Astrocyte (in vitro differentiated cells and primary cell): ENCODE results near the gene ATL2. TPM values are rescaled to one million over a fixed set of nuclear protein-coding genes. Genes with fewer than 3 reads are reported as not detected.

ENCODE experiments used
- DNase-seq: peaks from one replicate; pipeline ENCODE4 v3.0.0-alpha.2; 2010; ENCODE audit warnings: low read depth
- FAIRE-seq: peaks from 2 replicates; lab custom pipeline; 2011; peaks lifted over from hg19 to GRCh38; lab: Jason Lieb, UNC
- H2AFZ ChIP-seq: 2 replicates; pipeline ENCODE4 v1.6.0; 2012; ENCODE audit warnings: low read depth, low read length, inconsistent platforms
- H3K27ac ChIP-seq: 2 replicates; pipeline ENCODE4 v1.5.1; 2011; ENCODE audit warnings: low read depth, low read length, inconsistent platforms
- H3K27me3 ChIP-seq: 2 replicates; pipeline ENCODE4 v1.6.0; 2011; ENCODE audit warnings: low read length, inconsistent platforms; ENCODE audit not compliant: insufficient read depth
- H3K36me3 ChIP-seq: 2 replicates; pipeline ENCODE4 v1.5.1; 2011; ENCODE audit warnings: low read length, inconsistent platforms; ENCODE audit not compliant: insufficient read depth
- H3K4me1 ChIP-seq: 2 replicates; pipeline ENCODE4 v1.5.1; 2011; ENCODE audit warnings: low read length, inconsistent platforms; ENCODE audit not compliant: insufficient read depth
- H3K4me2 ChIP-seq: 2 replicates; pipeline ENCODE4 v1.6.0; 2012; ENCODE audit warnings: low read length, inconsistent platforms
- H3K4me3 ChIP-seq: 2 replicates; pipeline ENCODE4 v1.5.1; 2011; ENCODE audit warnings: low read depth, mild to moderate bottlenecking, low read length, inconsistent platforms; ENCODE audit not compliant: insufficient read depth
- H3K79me2 ChIP-seq: 2 replicates; pipeline ENCODE4 v1.6.0; 2012; ENCODE audit warnings: mild to moderate bottlenecking, low read length, inconsistent platforms; ENCODE audit not compliant: insufficient read depth
- H3K9ac ChIP-seq: 2 replicates; pipeline ENCODE4 v1.6.0; 2012; ENCODE audit warnings: mild to moderate bottlenecking, low read length, inconsistent platforms
- H3K9me3 ChIP-seq: 2 replicates; pipeline ENCODE4 v1.5.1; 2012; ENCODE audit warnings: low read depth, mild to moderate bottlenecking, low read length, inconsistent platforms; ENCODE audit not compliant: insufficient read depth
- H4K20me1 ChIP-seq: 2 replicates; pipeline ENCODE4 v1.6.0; 2012; ENCODE audit warnings: low read length, inconsistent platforms; ENCODE audit not compliant: insufficient read depth
- H3K27ac Mint-ChIP-seq: one replicate; pipeline ENCODE4 v1.8.0; 2021; ENCODE audit warnings: mild to moderate bottlenecking, mixed read lengths; ENCODE audit not compliant: unreplicated experiment
- H3K27me3 Mint-ChIP-seq: one replicate; pipeline ENCODE4 v1.8.0; 2021; ENCODE audit warnings: low read depth, mixed read lengths; ENCODE audit not compliant: unreplicated experiment
- H3K36me3 Mint-ChIP-seq: one replicate; pipeline ENCODE4 v1.8.0; 2021; ENCODE audit warnings: low read depth, mixed read lengths; ENCODE audit not compliant: unreplicated experiment
- H3K4me1 Mint-ChIP-seq: one replicate; pipeline ENCODE4 v1.8.0; 2021; ENCODE audit warnings: low read depth, mixed read lengths; ENCODE audit not compliant: unreplicated experiment
- H3K4me3 Mint-ChIP-seq: one replicate; pipeline ENCODE4 v1.8.0; 2021; ENCODE audit warnings: mild to moderate bottlenecking, moderate library complexity, mixed read lengths; ENCODE audit not compliant: unreplicated experiment
- H3K9me3 Mint-ChIP-seq: one replicate; pipeline ENCODE4 v1.8.0; 2021; ENCODE audit warnings: mild to moderate bottlenecking, mixed read lengths; ENCODE audit not compliant: unreplicated experiment
- EZH2 ChIP-seq: IDR thresholded peaks from 2 replicates; pipeline ENCODE4 v1.6.1; 2012; ENCODE audit warnings: mild to moderate bottlenecking, low read length, inconsistent platforms; ENCODE audit not compliant: insufficient read depth
- total RNA-seq: library from RNA; stranded (reverse); gene quantifications from 2 replicates; pipeline ENCODE4 v1.2.1, GENCODE V29; 2021
- TF ChIP-seq, protein P1 (sequence below): IDR thresholded peaks from 2 replicates; pipeline ENCODE4 v1.5.1; 2011; ENCODE audit warnings: low read depth, mild to moderate bottlenecking, inconsistent platforms, low read length, moderate library complexity; ENCODE audit not compliant: insufficient read depth

ATL2 gene
- total RNA-seq, 1 donor from 2014 or later = 34.9 TPM

- peak overlapping the region; percentile 69 for H3K27ac Mint-ChIP-seq
- H3K9ac ChIP-seq = peak overlapping the region; percentile 42
- peaks cover 20% of the 10 kb centered on the region for H3K27me3 ChIP-seq
- H3K36me3 Mint-ChIP-seq = peaks cover 3% of the 10 kb centered on the region
- H3K4me1 Mint-ChIP-seq = peaks cover 15% of the 10 kb centered on the region
- peak overlapping the region; percentile 54 for H3K27ac ChIP-seq
- peak; percentile 83 for DNase-seq
- FAIRE-seq = no peak
- H3K9me3 ChIP-seq = no peaks in the 10 kb centered on the region
- no peak overlapping the region for H3K4me3 Mint-ChIP-seq
- H2AFZ ChIP-seq = no peak overlapping the region
- H3K9me3 Mint-ChIP-seq = peaks cover 6% of the 10 kb centered on the region
- no peaks in the 10 kb centered on the region for H3K79me2 ChIP-seq
- no peaks in the 10 kb centered on the region for H3K36me3 ChIP-seq
- peaks cover 6% of the 10 kb centered on the region for H3K4me1 ChIP-seq
- H3K27me3 Mint-ChIP-seq = peaks cover 5% of the 10 kb centered on the region
- peak overlapping the region; percentile 2 for H3K4me3 ChIP-seq
- H3K4me2 ChIP-seq = peak overlapping the region; percentile 61
- no peaks in the 10 kb centered on the region for H4K20me1 ChIP-seq
- no peak for TF ChIP-seq EZH2
- TF ChIP-seq, protein P1, sequence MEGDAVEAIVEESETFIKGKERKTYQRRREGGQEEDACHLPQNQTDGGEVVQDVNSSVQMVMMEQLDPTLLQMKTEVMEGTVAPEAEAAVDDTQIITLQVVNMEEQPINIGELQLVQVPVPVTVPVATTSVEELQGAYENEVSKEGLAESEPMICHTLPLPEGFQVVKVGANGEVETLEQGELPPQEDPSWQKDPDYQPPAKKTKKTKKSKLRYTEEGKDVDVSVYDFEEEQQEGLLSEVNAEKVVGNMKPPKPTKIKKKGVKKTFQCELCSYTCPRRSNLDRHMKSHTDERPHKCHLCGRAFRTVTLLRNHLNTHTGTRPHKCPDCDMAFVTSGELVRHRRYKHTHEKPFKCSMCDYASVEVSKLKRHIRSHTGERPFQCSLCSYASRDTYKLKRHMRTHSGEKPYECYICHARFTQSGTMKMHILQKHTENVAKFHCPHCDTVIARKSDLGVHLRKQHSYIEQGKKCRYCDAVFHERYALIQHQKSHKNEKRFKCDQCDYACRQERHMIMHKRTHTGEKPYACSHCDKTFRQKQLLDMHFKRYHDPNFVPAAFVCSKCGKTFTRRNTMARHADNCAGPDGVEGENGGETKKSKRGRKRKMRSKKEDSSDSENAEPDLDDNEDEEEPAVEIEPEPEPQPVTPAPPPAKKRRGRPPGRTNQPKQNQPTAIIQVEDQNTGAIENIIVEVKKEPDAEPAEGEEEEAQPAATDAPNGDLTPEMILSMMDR = no peak
These were observed 17.8 kb upstream of the ATL2 start for GRCh38 chr2:38394903-38395341.

- Mint-ChIP-seq H3K27ac (no peak overlapping the region), H3K4me1 (peaks cover 15% of the 10 kb centered on the region), H3K4me3 (no peak overlapping the region), H3K9me3 (peaks cover 6% of the 10 kb centered on the region), H3K27me3 (peaks cover 7% of the 10 kb centered on the region), H3K36me3 (peaks cover 3% of the 10 kb centered on the region)
- Histone ChIP-seq H3K4me3 (no peak overlapping the region), H2AFZ (no peak overlapping the region), H3K36me3 (no peaks in the 10 kb centered on the region), H3K4me2 (no peak overlapping the region), H3K9me3 (no peaks in the 10 kb centered on the region), H3K79me2 (no peaks in the 10 kb centered on the region), H3K27me3 (peaks cover 27% of the 10 kb centered on the region), H3K9ac (no peak overlapping the region), H4K20me1 (no peaks in the 10 kb centered on the region), H3K27ac (peak overlapping the region; percentile 8), H3K4me1 (peaks cover 6% of the 10 kb centered on the region)
- TF ChIP-seq EZH2 = no peak
- TF ChIP-seq, protein P1 = no peak
- no peak for DNase-seq
- FAIRE-seq = no peak
These were observed 17.0 kb upstream of the ATL2 start for GRCh38 chr2:38394041-38394440.

- Histone ChIP-seq H3K4me1 (peaks cover 6% of the 10 kb centered on the region), H3K27ac (no peak overlapping the region), H3K4me3 (no peak overlapping the region), H4K20me1 (no peaks in the 10 kb centered on the region), H3K27me3 (peaks cover 32% of the 10 kb centered on the region), H3K36me3 (no peaks in the 10 kb centered on the region), H3K9me3 (no peaks in the 10 kb centered on the region), H2AFZ (no peak overlapping the region), H3K79me2 (no peaks in the 10 kb centered on the region), H3K9ac (no peak overlapping the region), H3K4me2 (no peak overlapping the region)
- DNase-seq (no peak), FAIRE-seq (no peak)
- Mint-ChIP-seq H3K4me1 (peaks cover 12% of the 10 kb centered on the region), H3K9me3 (peaks cover 2% of the 10 kb centered on the region), H3K36me3 (peaks cover under 1% of the 10 kb centered on the region), H3K4me3 (no peak overlapping the region), H3K27me3 (peaks cover 7% of the 10 kb centered on the region), H3K27ac (no peak overlapping the region)
- TF ChIP-seq, protein P1 = no peak
- TF ChIP-seq EZH2 = no peak
These were observed 13.9 kb upstream of the ATL2 start for GRCh38 chr2:38390947-38391346.
